ENCODE measurements around the gene EVA1A.

- no peak for TF ChIP-seq CTCF (IDR thresholded peaks at IDR 0.05; ENCODE audit: low read depth, low read length, poor library complexity, severe bottlenecking)
- TF ChIP-seq EZH2phosphoT487 (IDR thresholded peaks at IDR 0.05; ENCODE audit: borderline replicate concordance, low read length), result no peak
Observed at GRCh38 chr2:75564713-75565359, 4.1 kb upstream of the EVA1A start.

Measured in DOHH2 (cell line).